Activated CD4-positive, alpha-beta T cell treated with anti-CD3 and anti-CD28 coated beads, Interleukin-2, amount 50 U/mL, for 1 hour (primary cell): ENCODE results near the gene LLPH.
"Not testable (repeated sequence)": the region's sequence is repeated elsewhere in the genome, so short reads cannot be mapped to it uniquely, and the experiment has no call there.

ENCODE experiments used
- DNase-seq: peaks from one replicate; pipeline ENCODE4 v3.0.0-alpha.2; 2020

LLPH gene

DNA sequence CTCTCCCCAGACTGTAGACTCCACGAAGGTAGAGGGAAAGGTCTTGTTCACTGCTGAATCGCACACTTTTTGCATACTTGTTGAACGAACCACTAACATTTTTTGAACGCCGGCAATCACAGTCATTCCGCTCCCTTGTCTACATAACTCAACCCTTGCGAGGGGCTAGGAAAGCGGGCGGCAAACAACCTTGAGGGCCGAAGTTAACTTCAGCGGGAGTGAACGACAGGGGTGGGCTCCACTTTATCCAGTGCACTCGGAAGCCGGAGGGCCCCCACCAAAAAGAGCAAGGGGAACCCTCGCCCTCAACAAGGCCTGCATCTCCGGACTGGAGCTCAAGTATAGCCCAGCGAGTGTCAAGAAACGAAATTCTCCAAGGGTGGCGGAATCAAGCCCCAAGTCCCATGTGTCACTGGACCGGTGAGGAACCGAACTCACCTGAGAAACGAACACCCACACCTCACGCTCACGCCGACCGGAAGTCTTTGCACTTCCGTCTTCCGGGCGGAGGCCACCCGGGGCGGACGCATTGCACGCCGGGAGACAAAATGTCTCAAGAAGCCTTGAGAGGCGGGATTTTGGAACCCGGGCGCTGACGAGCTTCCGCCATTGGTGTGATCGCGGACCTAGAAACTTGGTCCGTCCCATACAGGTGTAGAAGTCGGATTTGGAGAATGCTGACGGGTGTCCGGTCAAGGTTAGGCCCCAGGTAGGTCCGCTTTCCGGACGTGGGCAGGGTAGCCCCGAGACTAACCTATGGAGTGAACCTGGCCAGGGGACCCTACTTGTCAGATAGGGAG lies at the start of gene LLPH:
TSS of gene LLPH (minus strand) at position 484 of the 800 bp plus-strand sequence. CDS start 1,644 bp downstream, outside the sequence.
- DNase-seq = peak; percentile 87

GRCh38 chr12:66176105-66176900 lies 45.8 kb upstream of the LLPH start:
- DNase-seq = no peak

DNA sequence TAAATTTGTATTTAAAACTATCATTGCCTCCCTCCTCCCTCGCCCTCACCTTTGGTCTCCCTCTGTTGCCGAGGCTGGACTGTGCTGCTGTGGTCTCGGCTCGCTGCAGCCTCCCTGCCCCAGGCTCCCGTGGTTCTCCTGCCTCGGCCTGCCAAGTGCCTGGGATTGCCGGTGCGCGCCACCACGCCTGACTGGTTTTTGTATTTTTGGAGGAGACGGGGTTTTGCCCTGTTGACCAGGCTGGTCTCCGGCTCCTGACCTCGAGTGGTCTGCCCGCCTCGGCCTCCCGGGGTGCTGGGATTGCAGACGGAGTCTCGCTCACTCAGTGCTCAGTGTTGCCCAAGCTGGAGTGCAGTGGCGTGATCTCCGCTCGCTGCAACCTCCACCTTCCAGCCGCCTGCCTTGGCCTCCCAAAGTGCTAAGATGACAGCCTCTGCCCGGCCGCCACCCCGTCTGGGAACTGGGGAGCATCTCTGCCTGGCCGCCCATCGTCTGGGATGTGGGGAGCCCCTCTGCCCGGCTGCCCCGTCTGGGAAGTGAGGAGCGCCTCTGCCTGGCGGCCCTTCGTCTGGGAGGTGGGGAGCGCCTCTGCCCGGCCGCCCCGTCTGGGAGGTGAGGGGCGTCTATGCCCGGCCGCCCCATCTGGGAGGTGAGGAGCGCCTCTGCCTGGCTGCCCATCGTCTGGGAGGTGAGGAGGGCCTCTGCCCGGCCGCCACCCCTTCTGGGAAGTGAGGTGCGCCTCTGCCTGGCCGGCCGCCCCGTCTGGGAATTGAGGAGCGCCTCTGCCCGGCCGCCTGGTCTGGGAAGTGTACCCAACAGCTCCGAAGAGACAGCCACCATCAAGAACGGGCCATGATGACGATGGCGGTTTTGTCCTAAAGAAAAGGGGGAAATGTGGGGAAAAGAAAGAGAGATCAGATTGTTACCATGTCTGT lies 44.1 kb upstream of the LLPH start:
- DNase-seq = not testable (repeated sequence)

DNA sequence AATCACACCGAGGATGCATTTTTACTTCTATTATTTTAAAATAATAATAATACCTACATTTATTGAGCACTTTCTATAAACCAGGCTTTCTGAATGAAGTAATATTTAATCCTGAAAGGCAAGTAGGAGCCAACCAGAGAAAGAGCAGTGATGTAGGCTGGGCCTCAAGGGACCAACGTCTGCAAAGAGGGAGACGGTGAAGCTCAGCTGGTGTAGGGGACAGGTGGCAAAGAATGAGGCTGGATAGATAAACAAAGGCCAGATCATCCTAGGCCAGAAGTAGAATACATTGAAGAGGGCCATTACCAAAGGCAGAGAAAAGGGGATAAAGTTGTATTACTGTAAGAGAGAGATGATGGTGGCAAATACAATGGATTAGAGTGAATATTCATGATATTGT lies 40.1 kb upstream of the LLPH start:
- no peak for DNase-seq

DNA sequence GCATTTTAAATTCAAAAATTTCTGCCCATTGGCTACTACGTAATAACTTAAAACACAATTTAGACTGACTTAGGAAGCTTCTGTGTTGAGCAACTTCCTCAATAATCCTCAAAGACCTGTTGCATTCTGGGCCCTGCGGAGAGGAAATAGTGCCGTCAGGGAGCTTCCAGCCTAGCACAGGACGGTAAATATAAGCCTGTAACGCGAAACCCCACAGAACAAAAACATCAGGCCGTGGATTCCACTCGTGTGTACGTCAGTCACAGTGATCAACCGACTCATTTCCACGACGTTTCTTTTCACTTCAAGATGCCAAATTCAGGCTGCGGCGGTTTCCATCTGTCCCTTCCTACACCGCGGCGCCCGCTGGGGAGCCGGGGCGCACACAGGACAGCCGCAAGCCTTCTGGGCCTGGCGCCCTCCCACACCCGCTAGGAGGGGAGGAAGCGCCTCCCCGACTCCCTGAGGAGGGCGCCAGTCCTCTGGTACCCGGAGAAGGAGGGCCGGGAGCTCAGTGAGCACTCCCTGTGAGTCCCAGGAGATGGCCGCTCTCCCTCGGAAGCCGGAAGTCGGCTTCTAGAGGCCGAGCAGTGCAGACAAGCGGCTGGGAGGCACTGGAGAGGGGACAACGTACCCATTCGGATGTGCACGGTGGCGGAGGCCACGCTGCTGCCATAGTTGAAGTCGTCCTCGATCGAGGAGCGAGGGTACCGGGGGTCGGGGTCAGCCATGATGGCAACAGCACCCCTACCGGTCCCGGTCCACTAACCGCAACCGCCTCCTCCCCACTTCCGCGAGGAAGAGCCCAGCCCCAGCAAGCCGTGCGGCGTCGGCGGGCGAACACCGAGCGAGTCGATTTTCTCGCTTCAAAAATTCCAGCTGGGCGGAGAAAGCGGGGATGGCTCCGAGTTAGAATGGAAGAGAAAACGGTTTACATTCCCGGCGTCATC lies 38.9 kb upstream of the LLPH start, which contains the start of gene TMBIM4:
TSS of gene TMBIM4 (minus strand) at position 776 of the 950 bp plus-strand sequence. CDS start at position 731, 45 bp downstream.
- DNase-seq = peak; percentile 78

DNA sequence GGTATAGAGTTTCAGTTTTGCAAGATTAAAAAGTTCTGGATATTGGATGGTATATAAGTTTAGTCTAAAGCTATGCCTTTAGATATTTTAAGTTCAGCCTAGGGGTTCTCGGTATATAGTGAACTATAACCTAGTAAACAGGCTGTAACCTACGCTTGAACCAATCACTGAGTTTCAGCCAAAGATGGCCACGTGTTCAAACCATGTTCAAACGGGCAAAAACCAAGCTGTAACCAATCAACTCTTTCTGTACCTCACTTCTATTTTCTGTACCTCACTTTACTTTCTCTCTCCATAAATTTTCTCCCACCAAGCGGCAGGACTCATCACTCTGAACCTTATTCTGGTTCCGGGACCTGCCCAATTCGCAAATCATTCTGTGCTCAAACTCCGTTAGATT lies 37.9 kb upstream of the LLPH start:
- DNase-seq = no peak

GRCh38 chr12:66166561-66166960 lies 36.0 kb upstream of the LLPH start:
- DNase-seq = no peak

GRCh38 chr12:66165141-66165540 lies 34.6 kb upstream of the LLPH start:
- no peak for DNase-seq

DNA sequence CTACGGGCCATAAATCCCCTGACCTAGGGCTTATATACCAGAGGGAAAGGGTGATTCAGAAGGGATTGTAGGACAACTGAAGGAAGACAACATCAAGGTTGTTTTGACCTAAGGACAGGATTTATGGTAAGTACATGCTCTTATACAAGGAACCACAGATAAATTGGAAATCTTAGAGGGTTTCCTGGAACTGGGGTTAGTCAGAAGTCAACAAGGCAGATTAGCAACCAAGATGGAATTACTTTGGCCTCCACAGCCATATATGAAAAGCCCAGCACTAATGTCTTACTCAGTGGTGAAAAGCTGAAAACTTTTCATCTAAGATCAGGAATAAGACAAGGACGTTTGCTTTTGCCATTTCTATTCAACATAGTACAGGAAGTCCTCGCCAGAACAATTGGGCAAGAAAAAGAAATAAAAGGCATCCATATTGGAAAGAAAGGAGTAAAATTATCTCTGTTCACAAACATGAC lies 33.8 kb upstream of the LLPH start:
- DNase-seq = no peak

GRCh38 chr12:66163289-66163688 lies 32.7 kb upstream of the LLPH start:
- DNase-seq = no peak

DNA sequence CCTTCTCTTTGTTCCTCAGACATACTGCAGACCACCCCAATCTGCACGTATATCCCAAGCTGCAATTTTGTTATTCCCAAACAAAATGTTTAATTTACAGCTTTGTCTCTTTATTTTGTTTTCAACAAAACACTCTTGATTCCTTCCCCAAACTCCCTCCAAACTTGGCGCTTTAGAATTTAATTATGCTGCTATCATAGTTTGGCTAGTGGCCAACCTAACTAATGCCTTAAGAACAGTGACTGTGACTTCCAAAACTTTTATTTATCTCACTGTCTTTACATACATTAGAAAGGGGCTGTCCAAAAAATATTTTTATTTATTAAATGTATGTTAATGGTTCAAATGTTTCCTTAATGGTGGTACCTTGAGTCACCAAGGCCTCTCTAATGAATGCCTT lies 32.2 kb upstream of the LLPH start:
- DNase-seq = no peak

- DNase-seq = no peak
Measured at GRCh38 chr12:66160704-66161103, 30.2 kb upstream of the LLPH start.

DNA sequence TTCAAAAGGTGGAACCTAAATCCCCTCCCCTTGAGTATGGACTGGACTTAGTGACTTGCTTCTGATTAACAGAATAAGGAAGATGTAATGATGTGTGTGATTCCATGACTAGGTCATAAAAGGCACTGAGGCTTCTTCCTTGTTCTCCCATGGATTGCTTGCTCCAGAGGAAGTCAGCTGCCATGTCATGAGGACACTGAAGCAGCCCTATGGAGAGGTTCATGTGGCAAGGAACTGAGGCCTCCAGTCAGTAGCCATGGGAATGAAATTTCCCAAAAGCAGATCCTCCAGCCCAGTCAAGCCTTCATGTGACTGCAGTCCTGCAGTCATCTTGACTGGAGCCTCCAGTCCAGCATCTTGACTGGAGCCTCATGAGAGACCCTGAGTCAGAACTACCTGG lies 28.6 kb upstream of the LLPH start:
- DNase-seq = no peak

DNA sequence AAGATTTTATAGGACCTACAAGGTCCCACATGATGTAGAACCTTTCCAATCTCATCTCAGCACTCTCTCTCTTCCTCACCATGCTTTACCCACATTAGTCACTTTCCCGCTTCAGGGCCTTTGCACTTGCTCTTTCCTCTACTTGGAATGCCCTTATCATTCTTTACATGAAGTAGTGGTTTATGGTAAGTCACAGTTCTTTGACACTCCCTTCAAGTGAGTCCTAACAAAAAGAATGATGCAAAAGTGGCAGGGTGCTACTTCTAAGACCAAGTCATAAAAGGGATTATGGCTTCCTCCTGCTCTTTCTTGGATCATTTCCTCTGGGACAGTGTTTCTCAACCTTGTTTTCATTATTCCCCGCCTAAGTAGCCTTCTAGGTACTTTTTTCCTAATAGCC lies 26.1 kb upstream of the LLPH start:
- DNase-seq = no peak

- DNase-seq = no peak
Measured at GRCh38 chr12:66154776-66155175, 24.2 kb upstream of the LLPH start.

GRCh38 chr12:66152732-66153131 lies 22.2 kb upstream of the LLPH start:
- DNase-seq = no peak

GRCh38 chr12:66149702-66150398 lies 19.3 kb upstream of the LLPH start:
- no peak for DNase-seq

GRCh38 chr12:66144791-66145754 lies 14.5 kb upstream of the LLPH start:
- DNase-seq = no peak

- DNase-seq = no peak
Measured at GRCh38 chr12:66143868-66144267, 13.3 kb upstream of the LLPH start.

DNA sequence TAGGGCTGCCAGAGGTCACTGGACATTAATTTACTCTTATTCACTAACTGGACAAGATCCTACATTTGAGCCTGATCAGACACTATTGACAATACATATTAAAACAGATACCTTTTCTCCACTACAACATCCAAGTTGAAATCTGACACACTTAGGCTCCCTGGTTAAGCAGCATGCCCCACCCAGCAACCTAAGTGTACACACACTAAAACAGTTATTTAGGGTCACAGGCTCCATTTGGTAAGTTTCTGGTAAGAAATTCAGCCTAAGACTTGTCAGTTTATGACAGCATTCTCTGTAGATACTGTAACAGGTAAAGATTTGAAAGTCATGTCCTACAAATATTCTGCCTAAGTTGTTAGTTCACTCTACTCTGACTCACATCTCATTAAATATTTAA lies 12.3 kb upstream of the LLPH start:
- no peak for DNase-seq
